GM12875 (cell line): ENCODE data around the gene GXYLT2.

ENCODE experiments used
- H3K4me3 ChIP-seq: one replicate; pipeline ENCODE4 v1.5.1; 2011; ENCODE audit warnings: low read depth, low read length, control low read depth
- CTCF ChIP-seq: IDR thresholded peaks from 2 replicates; pipeline ENCODE4 v1.5.1; 2011; ENCODE audit warnings: low read depth, mild to moderate bottlenecking, control low read depth, inconsistent platforms, low read length, moderate library complexity, borderline replicate concordance; ENCODE audit not compliant: insufficient read depth

GXYLT2 gene, protein sequence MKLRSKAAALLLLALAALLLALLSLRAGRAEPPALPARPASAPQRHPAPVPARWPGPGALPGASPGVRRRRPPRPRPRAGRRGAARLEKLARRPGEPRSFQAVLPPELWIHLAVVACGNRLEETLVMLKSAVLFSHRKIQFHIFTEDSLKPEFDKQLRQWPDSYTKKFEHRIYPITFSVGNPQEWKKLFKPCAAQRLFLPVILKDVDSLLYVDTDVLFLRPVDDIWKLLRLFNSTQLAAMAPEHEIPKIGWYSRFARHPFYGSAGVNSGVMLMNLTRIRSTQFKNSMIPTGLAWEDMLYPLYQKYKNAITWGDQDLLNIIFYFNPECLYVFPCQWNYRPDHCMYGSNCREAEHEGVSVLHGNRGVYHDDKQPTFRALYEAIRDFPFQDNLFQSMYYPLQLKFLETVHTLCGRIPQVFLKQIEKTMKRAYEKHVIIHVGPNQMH

DNA sequence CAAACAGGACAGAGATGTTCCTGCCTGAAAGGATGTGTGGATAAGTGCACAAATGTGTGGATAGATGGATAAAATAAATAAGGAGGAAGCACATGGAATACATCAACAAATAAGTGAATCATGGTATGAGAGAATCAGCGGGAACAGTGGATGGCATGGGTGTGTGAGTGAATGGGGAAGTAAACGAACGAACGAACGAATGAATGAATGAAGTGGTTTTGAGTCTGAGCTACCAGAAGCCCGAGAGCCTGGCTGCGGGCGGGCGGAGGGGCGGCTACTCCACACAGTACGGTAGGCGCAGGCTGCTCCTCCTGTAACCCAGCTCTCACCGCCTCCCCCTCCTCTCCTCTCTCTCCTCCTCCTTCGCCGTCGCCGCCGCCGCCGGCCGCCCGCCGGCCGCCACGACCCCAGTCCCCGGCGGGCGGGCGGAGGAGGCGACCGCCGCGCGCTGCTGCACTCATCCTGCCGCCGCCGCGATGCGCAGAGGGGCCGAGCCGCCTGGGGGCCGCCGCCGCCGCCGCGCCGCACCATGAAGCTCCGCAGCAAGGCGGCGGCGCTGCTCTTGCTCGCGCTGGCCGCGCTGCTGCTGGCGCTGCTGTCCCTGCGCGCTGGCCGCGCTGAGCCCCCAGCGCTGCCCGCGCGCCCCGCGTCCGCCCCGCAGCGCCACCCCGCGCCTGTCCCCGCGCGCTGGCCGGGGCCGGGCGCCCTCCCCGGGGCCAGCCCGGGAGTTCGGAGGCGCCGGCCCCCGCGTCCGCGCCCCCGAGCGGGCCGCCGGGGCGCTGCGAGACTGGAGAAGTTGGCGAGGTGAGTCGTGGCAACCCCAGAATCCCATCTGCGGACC is at the start of gene GXYLT2:
Gene GXYLT2, plus strand, starts transcription at position 342 of the 841 bp plus-strand sequence. Its CDS starts 188 bp downstream, at position 530.
- peak within 1 kb of the TSS; percentile 36 for H3K4me3 ChIP-seq
- 0 out of 2 replicates have a peak, but pooled peaks have one; percentile 13 for TF ChIP-seq CTCF

DNA sequence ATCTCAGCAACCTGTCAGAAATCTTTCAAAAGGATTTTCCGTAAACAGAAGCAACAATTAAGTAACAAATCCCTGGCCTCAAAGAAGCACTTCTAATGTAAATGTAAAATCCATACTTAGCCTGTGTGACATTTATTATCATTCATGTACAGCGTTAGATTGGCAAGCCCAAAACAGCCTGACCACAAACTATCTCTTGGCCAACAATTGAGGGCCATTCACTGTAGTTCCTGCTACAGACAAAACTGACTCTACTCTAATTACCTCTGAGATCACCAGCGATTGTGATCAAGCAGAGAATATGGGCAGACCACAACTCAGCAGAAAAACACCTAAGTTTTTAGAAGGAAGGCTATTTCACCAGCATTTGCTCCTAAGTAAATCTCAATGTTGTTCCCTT is 48.8 kb upstream of the GXYLT2 start:
- H3K4me3 ChIP-seq, result no peak overlapping the region
- TF ChIP-seq CTCF, result no peak

- TF ChIP-seq CTCF, result no peak
- H3K4me3 ChIP-seq, result no peak overlapping the region
Observed at GRCh38 chr3:72844436-72844993, 43.3 kb upstream of the GXYLT2 start.

DNA sequence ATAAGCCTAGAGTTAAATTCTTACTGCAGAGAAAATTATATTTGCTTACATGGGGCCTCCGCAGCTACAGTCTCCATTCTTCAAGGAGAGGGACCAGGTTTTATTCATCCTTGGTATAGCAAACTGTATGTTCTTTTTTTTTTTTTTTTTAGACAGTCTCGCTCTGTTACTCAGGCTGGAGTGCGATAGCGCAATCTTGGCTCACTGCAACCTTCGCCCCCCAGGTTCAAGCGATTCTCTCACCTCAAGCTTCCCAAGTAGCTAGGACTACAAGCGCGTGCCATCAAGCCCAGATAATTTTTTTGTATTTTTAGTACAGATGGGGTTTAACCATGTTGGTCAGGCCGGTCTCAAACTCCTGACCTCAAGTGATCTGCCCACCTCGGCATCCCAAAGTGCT is 41.7 kb upstream of the GXYLT2 start:
- H3K4me3 ChIP-seq, result no peak overlapping the region

DNA sequence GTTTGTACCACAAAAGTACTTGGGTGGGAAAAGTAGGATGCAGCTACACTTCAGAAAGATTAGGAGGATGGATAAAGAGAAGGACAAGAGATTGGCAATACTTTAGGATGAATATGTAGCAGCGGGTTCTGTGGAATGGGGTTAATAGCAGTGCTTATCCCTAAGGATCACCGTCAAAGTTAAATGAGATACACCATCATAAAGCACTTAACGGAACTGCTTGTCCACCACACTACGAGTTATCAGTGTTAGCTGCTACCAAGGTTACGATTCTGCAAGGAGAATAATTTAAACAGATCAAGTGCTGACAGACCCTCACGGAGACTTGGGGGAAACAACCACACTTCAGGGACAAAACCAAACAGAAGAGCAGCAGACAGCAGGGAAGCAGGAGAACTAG is 40.6 kb upstream of the GXYLT2 start:
- no peak for TF ChIP-seq CTCF

More for the DNA sequence above, 41.7 kb upstream of the GXYLT2 start:
- no peak for TF ChIP-seq CTCF

DNA sequence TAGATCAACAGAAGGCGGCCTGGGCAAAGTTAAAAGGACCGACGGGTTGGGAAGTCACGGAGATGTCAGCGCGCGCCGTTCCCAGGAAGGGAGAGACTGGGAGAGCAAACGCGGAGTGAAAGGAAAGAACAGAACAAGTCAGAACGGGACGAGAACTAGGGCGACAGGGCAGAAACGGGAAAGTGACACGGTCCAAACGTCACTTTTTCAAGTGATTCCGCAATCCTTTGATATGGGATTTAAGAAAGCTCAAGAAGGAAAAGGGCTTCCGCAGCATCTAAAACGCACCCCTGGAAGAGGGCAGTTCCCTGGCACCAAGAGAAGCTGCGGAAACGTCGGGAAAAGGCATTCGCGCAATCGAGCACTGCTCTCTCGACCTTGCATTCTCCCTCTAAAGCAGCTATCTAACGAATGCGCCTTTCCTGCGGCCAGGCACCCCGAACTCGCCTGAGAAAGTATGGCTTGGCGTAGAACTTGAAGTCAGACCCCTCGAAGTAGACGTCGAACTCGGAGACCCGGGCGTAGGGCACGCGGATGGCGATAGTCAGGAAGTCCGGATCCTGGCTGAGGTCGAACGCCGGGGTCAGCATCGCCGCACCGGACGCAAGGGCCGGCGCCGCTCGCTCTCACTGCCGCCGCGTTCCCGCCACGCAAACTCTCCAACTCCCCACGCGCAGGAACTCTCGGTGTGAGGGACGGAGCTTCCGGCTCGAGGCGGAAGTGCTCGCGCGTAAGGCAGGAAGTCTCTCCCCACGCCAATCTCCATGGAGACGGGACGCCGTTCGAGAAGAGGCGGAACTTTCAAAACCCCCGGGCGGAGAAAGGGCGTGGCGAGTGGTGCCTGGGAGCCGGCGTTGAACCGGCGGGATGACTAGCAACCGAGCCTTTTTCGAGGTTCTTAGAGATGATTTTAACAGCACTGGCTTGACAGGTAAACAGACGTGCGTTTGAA is 39.8 kb upstream of the GXYLT2 start, which contains the start of gene SHQ1:
Gene SHQ1, minus strand, starts transcription at position 695 of the 952 bp plus-strand sequence. Its CDS starts 105 bp downstream, at position 590.
- H3K4me3 ChIP-seq, result peak within 1 kb of the TSS; percentile 87
- TF ChIP-seq CTCF, result no peak

More for the DNA sequence above, 40.6 kb upstream of the GXYLT2 start:
- H3K4me3 ChIP-seq, result peak overlapping the region; percentile 87
